Purkinje cell (primary cell): Measurements from ENCODE around the gene GBP6. TPM values are rescaled to one million over a fixed set of nuclear protein-coding genes. Genes with fewer than 3 reads are reported as not detected.

Experiments used
- polyA plus RNA-seq: library from polyadenylated mRNA; unstranded; fragments of >200 nt; fragmentation: Nextera tagmentation; gene quantifications from 2 replicates; pipeline ENCODE4 v1.2.1, GENCODE V29; 2014

GBP6 gene
- polyA plus RNA-seq, result not detected in 2 replicates

DNA sequence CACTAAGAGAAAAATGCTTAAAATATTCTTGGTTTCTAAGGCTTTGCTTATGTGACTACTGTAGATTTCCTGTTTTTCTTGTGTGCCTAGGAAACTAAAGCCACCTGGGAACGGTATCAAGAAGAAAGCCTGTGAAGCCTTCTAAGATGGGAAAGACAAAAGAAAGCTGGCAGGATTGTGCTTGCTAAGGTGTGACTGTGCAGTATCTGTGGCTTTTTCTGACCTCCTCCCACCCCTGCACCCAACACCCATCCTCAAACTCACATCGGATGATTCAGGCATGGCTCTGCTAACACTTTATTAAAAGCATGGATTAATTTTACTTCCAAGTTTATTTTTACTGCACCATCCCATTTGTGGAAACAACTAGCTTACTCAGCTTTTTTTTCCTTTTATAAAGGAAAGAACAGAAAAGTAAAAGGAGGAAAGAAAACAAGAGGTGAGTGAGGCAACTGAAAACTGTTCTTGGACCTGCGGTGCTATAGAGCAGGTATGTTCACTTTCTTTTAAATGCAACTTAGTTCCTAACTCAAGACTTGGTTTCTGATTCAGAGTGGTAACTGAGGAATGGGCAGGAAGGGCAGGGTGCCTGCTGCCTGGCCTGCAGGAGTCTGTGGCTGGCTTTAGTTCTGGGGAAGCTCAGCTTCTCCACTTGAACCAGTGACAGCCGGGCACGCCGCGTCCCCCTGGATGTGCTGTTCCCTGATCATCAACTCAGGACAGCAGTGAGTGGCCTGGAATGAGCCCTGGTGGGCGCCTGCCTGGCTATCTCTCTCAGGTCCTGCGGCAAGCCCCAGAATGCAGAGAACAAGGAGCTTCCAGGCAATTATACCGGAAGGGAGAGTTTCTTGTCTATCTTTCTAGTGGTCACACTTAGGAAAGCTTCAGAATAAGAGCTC lies at the start of gene GBP6:
TSS of gene GBP6 (plus strand) at position 422 of the 899 bp plus-strand sequence. CDS start 4,493 bp downstream, outside the sequence.

Other genes with a start within 250 kb of the GBP6 start
- gene GBP2, start 237.9 kb upstream of the GBP6 start, polyA plus RNA-seq, result not detected in 2 replicates
- gene GBP7, start 188.1 kb upstream of the GBP6 start, polyA plus RNA-seq, result 0.13 TPM in 1 of 2 replicates, not detected in the other
- gene GBP4, start 165.1 kb upstream of the GBP6 start, polyA plus RNA-seq, result 0.07 and 0.13 TPM in 2 replicates
- not detected in 2 replicates for gene GBP5, start 91.2 kb upstream of the GBP6 start, polyA plus RNA-seq
- gene LRRC8B, start 160.8 kb downstream of the GBP6 start, polyA plus RNA-seq, result 7.5 and 12.6 TPM in 2 replicates